HG02763 (cell line): Measurements from ENCODE around the gene RGS7.
"Not testable (repeated sequence)": the region's sequence is repeated elsewhere in the genome, so short reads cannot be mapped to it uniquely, and the experiment has no call there.

Experiments used
- ATAC-seq: cut with Tn5 transposase; IDR thresholded peaks from one replicate; pipeline ENCODE4 v1.9.1; 2021; ENCODE audit warnings: mild to moderate bottlenecking, moderate library complexity; ENCODE audit not compliant: unreplicated experiment

RGS7 gene

DNA sequence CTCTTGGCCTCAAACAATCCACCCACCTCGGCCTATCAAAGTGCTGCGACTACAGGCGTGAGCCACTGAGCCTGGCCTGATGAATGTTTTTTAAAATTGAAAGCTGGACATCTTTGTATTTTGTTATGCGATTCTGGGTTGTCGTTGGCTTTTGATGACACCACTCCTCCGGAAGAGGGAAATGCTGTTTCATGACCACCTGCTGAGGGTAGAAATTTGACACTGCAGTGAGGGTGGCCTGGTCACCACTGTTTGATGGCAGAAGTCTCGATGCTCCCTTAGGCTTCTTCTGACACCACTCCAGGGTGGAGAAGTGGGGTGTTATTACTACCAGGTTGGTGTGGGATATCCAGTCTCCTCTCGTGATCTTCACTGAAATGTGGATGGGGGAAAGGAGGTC lies 357.2 kb downstream of the RGS7 start:
- no peak for ATAC-seq

DNA sequence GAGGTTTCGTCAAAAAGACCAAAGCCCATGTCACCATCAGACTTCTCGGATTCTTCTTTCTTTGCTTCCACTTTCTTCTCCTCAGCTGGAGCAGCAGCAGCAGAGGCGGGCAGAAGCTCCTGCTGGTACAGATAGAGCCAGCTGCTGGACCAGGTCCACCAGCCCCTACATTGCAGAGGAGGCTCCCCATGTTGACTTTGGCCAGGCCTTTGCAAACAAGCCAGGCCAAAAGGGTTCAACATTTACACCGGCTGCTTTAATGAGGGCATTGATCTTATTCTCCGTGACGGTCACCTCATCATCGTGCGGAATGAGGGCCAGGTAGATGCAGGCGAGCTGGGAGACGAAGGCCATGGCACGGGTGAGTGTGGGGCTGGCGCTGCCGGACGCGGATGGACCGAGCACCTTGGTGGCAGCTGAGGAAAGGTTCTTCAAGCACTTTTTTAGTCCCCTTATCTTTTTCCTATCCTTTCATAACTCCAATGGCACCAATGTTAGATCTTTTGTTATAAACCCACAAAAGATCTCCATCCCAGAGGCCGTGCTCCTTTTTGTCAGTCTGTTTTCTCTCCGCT lies 358.5 kb downstream of the RGS7 start:
- no peak for ATAC-seq

DNA sequence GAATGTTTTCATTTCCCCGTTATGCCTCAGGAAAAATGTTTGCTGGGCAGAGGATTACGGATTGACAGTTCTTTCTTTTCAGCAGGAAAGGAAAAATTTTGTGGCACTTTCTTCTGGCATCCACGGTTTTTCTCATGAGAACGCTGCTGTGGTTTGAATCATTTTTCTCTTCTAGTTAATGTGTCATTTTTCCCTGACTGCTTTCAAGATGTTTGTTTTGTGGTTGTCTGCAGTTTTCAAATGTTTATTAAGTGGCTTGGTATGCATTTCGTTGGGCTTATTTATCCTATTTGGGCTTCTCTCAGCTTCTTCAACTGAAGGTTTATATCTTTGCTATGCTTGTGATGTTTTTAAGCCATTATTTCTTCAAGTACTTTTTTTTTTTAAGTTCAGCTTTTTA lies 359.0 kb downstream of the RGS7 start:
- ATAC-seq = no peak

DNA sequence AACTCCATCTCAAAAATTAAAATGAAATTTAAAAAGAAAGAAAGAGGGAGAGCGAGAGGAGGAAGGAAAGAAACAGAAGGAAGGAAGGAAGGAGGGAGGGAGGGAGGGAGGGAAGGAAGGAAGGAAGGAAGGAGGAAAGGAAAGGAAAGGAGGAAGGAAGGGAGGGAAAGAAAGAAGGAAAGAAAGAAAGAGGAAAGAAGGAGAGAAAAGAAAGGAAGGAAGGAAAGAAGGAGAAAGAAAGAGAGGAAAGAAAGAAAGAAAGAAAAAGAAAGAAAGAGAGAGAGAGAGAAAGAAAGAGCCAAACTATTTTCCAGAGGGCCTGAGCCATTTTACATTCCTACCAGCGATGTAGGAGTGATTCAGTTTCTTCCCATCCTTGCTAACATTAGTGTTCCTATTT lies 364.0 kb downstream of the RGS7 start:
- no peak for ATAC-seq

DNA sequence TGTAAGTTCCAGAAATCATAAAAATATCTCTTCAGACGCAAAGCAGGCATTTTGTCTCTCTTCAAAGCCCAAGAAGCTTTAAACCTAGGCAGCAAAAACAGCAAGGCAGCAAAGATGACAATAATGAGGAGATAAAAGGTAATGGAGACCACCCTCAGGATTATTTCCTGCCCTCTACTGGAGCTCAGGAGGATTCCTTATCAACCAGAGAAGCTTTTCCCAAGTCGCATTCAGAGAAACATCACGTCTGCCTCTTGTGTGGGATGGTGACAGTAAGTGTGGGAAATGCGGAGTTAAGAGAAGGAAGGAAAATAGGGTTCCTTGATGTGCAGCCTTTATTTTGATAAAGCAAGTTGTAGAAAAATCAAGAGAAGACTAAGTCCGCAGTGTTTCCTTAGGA lies 365.8 kb downstream of the RGS7 start:
- ATAC-seq = no peak

DNA sequence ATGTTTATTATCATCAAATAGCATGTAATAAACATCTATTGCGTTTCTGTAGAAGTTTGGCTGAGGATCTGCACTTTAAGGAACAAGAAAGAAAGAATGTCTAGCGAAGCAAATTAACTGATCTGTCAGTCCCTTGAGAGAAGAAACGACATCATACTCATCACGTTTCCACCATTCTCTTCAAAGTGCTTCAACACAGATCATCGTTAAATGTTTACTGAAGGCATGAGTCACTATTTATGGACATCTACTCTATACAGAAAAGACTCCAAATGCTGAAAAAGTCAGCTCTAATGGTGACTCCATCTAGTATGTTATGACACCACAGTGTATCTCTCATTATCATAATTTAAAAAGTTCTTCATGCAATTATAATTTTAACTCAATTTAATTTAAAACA lies 369.1 kb downstream of the RGS7 start:
- no peak for ATAC-seq

DNA sequence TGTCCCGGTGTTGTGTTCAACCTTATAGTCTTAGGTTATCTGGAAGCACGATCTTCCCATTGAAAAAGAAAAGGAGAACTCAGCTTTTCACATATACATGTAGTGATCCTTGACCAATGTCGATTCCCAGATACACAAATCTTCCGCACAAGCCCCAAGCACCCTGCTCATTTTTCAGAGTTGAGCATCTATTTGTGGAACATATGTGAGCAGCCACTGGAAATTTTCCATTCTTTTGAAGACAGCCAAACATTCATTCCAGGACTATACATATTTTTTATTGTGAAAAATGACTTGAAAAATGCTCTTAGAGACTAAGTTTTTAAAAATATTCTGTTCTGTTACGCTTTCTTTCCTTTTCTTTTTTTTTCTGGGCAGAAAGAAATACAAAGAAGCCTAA lies 371.9 kb downstream of the RGS7 start:
- no peak for ATAC-seq

DNA sequence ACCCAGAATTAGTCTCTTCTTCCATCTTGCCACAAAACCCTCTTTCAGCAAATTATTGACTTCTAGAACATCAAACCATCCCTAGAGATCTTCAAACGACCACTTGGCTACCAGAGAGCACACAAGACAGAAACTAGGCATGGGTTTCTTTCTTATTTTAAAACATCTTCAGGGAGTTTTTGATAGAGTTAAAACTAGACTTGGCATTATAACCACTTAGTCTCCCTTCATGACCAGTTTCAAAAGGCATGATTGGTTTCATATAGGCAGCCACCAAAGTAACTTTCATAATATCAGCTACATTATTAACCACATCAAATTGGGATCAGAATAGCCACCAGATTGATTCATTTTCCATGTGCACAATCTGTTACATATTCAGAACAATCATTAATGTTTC lies 376.7 kb downstream of the RGS7 start:
- ATAC-seq = no peak

DNA sequence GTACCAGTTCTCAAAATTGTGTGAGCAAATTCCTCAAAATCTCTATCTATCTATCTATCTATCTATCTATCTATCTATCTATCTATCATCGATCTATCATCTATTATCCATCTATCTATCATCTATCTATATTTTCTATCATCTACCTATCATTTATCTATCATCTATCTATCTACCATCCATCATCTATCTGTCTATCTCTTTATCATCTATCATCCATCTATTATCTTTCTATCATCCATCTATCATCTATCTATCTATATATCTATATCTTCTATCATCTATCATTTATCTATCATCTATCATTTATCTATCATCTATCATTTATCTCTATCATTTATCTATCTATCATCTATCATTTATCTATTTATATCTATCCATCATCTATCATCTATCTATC lies 380.3 kb downstream of the RGS7 start:
- ATAC-seq = no peak

DNA sequence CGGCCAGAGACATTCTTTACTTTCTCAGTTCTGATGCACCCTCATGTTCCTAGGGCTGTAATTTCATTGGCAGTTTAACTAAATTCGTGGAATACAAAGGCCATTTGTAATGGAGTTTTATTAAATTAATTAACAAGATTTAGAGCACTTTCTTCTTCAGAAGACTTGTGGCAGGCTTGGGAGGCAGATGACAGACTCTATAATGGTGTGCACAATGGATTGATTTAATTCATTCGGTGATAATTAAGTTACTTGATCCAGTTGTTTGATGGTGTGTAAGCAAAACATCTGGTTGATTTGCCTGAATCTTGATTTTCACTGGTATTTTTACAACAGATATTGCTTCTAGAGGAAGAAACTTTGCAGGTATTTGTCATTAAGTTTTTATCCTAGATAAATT lies 383.1 kb downstream of the RGS7 start:
- no peak for ATAC-seq

DNA sequence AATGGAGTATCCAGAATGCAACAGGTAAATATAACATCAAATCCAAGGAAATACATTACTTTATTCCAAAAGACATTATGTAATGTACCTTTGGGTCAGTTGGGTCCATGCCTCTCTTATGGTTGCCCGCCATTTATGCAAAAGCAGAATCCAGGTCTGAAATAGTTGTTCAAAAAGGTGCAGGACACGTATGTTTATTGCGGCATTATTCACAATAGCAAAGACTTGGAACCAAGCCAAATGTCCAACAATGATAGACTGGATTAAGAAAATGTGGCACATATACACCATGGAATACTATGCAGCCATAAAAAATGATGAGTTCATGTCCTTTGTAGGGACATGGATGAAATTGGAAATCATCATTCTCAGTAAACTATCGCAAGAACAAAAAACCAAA lies 384.9 kb downstream of the RGS7 start:
- not testable (repeated sequence) for ATAC-seq

DNA sequence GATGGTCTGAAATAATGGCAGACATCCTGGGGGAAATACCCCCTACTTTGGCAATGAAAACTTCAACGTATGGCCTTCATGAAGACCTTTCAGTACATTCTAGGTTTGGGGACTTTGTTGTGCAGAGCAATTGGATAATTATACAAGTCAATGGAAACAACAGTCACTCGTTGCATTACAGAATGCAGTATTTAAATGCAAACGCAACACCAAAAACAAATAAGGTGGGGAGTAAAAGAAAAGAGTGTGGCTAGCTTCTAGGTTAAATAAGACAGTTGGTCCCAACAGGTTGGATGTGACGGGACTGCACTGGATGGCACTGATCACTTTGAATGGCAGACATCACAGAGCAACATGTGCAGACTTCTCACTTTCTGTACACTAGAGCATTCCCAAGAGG lies 386.8 kb downstream of the RGS7 start:
- ATAC-seq = no peak

DNA sequence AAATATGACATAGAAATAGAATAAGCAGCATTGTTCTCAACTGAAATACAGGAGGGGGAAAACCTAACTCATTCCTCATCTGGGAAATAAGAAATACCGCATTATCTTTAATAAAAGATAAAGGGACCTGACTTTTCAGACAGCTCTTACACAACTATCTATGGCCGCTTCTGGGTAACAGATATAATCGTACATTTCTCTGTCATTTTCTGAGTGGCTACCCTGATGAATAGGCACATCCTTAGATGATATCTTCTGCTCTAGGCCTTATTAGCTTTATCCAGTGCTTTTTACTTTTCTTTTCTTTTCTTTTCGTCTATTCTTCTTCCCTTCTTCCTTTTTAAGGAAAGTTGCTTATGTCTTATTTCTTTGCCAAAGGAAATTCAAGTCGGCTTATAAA lies 388.1 kb downstream of the RGS7 start:
- no peak for ATAC-seq

DNA sequence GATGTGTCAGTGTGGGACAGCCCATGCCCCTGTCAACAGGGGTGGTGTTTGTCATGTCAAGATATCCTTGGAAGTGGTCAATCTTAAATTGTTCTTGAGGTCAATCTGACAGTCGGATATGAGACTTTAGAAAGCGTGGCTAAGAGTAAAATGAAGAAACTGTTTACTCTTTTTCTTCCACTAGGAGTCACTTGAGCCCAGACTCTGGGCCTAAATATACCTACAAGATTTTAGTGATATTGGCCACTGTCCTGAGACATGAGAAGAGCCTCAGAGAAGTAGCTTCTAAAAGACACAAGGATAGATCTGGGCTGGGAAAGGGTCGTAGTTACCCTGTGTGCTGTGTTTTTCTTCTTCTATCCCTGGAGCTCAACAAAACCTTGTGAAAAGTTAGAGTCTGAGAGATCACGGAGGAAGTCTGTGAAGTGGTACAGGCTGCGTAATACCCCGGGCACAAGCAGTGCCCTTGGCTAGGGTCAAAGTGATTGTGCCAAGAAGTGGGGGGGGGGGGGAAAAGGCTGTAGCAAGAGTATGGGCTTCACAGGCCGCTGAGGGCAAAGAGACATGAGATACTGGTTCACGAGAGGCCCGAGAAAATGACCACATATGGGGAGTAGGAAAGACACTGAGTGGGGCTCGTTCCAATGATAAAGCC lies 389.8 kb downstream of the RGS7 start:
- no peak for ATAC-seq

DNA sequence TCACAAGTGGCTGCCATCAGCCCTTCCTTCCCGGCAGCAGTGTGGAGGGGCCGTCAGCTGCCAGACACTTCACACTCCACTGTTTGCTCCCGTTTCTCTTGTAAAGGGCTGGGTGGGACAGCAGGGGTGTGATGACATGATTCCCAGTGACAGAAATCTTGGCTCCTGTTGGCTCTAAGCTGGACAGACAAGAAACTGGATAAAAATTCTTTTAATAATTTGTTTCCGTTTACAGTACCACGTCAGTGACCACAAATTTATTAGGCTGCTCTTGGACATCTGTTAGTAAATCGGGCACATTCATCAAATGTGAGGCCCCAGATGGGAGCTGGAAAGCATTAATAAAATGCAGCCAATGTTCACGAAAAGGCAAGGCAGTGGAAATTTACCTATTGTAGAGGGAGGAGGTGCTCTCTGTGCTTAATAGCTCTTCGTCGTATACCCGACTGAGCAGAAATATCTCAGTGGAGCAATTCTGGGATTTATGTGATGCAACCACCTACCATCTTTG lies 391.4 kb downstream of the RGS7 start:
- no peak for ATAC-seq

DNA sequence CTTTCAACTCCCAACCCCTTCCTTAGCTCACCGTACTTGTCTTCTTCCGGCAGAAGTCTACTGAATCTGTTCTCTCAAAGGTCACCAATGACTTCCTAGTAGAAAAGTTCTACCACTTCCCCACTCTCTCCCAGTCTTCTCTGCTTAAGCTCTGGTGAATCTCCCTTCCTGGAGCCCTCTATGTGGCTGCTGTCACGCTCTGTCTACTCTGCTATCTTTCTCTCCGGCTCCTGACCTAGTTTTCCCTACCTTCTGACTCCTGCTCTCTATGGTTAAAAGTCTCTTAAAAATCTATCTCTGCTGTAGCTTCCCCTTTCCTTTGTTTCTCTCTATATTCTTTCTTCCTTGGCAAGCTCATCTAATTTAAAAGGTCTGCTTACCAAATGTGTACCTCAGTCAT lies 394.9 kb downstream of the RGS7 start:
- ATAC-seq = no peak

DNA sequence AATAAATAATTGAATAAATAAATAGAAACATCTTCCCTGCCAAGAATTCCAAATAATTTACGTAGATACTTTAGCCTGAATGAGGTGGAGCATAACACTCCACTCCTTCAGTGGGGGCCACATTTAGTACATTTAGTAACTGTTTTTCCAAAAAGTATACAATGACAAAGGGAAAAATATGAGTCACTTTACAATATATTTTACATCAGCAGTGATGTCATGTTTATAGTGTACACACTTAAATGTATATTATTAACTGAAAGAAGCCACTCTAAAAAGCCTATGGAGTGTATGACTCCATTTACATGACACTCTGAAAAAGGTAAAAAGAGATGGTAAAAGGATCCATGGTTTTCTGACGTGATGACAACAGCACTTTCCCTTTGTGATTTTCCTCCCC lies 400.6 kb downstream of the RGS7 start:
- ATAC-seq = no peak

DNA sequence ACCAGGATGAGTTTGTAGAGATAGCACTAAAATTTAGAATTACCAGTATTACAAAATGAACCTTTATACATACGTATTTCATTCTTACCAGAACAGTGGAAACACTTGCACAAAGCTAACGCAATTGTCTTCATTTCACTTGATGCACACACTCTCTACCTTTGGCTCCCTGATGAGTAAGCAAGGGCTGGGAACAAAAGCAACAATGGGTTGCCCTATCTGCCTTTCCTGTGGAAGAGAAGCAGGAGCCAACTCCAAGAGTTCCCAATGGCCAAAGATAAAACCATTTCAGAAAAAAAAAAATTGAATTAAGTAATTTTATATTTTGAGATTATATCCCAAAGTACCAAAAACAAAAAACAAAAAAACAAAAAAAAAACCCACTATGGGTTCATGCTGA lies 401.0 kb downstream of the RGS7 start:
- no peak for ATAC-seq

DNA sequence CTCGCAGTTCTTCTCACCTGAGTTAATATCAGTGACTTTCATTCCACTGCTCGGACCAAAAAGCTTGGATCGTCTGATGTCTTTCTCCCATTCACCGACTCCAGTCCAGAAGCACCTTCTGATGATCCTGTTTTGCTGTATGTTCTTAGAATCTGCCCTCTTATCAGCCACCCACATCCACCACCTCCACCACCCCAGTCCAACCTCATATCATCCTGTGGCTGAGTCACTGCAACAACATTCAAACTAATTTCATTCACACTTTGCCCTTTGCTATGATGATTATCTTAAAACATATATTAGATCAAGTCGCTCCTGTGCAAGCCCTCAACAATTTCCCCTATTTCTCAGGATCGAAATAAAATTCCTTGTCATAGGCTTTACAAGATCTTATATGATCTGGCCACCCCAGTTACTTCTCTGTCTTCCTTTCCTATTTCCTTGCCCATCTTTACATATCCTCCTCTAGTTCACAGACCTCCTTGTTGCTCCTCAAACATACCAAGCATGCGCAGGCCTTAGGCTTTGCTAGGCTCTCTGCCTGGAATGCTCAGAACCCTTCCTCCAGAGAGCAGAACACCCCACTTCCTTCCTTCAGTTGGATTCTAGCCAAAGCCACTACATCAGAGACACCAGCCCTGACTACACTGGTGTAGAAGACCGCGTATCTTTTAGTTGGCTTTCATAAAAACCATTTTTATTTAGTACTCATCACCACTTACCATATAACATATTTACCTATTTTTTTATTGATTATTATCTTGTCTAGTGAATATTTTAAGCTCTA lies 409.4 kb downstream of the RGS7 start:
- ATAC-seq = no peak

DNA sequence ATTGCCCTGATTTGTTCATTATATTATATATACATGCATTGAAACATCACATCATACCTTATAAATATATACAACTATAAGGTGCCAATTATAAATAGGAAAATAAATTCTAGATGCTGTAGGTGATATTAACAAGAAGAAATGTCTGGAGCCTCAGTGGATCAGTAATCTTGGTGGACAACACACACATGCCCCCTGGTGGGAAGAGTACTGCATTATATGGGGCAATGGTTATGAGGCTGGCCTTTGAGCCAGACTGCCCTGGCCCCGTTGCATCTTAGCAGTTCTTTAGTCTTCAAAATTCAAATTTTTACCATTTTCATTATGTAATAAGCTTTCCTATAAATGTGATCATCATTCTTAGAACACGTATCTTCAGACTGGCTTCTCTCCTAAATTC lies 410.1 kb downstream of the RGS7 start:
- ATAC-seq = no peak

DNA sequence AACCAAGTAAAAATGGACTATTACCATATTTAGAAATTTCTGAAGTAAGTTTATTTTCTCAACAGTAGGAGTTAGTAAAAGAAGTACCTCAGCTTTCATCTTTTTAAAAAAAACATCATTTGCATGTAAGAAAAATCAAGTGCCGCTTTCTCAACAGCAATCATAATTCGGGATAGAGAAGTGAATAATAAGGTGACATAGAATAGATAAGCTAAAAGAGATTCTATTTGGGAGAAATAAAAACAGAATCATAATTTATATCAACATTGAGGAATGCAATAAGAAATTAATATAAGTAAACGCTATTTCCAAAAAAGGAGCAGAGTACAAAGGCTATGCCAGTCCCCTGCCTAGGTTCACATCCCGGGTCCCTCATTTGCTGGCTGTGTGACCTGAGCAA lies 414.1 kb downstream of the RGS7 start:
- no peak for ATAC-seq

DNA sequence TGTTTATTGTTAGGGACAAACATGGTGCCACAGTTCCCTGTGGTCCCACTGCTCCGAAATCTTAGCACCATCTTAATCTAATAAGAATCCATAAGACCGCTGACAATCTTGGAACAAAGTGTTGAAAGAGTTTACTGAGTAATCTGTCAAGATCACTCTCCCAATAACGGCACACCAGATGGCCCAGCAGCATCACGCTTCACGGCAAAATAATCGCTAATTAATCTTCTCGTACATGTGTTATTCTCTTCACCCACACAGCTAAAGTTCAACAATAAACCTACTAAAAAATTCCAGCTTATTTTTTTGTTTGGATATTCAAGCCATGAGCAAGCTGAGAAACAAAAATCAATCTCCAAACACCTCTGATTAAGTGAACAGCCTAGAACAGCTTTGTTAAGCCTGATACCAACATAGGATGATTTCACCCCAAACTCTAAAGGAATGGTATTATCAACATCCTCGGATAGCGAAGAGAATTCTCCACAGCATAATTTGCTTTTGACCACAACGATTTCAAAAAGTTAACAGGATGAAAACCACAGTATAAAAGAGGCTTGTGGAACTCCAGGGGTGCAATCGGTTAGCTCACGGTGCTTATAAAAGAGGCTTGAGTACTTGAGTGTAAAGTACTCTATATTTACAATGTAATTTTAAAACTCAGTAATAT lies 415.2 kb downstream of the RGS7 start:
- ATAC-seq = no peak
